HCT116 (cell line): ENCODE measurements around the gene CCND2.

Experiments used
- POLR2A ChIP-seq: IDR thresholded peaks from 2 replicates; pipeline ENCODE4 v1.7.0; 2011; ENCODE audit warnings: borderline replicate concordance; ENCODE audit not compliant: insufficient read depth, insufficient read length; ENCODE audit errors: extremely low read depth
- POLR2AphosphoS5 ChIP-seq: IDR thresholded peaks from 2 replicates; pipeline ENCODE4 v1.6.1; 2011; ENCODE audit warnings: mild to moderate bottlenecking, low read depth, low read length, moderate library complexity
- RAD21 ChIP-seq: IDR thresholded peaks from 2 replicates; pipeline ENCODE4 v1.6.1; 2012; ENCODE audit warnings: low read depth, mild to moderate bottlenecking
- SIN3A ChIP-seq: IDR thresholded peaks from 2 replicates; pipeline ENCODE4 v1.6.1; 2012; ENCODE audit warnings: low read depth
- TF ChIP-seq, protein P1 (sequence below), 3 experiments: fragments of 200-600 bp in 1 of 3; sonication (generic) in 1 of 3; IDR thresholded peaks in 2 of 3; conservative IDR thresholded peaks in 1 of 3; 2 replicates each; pipeline ENCODE4 v1.5.1; 2012 to 2017; ENCODE audit warnings: low read depth in 2 of 3, low read length in 2 of 3, antibody characterized with exemption in 1 of 3, borderline replicate concordance in 1 of 3, control low read depth in 1 of 3, mild to moderate bottlenecking in 1 of 3, mixed read lengths in 1 of 3, mixed run types in 1 of 3, moderate library complexity in 1 of 3; ENCODE audit not compliant: insufficient read depth in 1 of 3

DNA sequence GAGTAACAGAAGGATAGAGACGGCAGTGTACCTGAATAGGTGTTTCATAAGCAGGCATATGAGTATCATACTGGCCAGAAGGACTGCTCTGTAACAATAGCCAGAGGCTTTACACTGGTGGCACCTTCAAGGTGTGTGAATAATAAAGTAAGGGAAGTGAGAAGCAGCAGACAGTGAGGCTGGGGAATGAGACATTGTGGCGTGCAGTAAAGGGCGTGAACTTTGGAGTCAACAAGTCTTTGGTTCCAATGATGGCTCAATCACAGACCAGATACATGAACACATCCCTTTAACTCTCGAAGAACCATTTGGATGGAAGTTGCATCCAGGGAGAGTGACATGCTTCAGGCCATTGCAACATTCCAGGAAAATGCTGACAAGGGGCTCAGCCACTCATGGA lies 32.0 kb upstream of the CCND2 start:
- TF ChIP-seq POLR2A = no peak
- no peak for TF ChIP-seq SIN3A
- TF ChIP-seq, protein P1, sequence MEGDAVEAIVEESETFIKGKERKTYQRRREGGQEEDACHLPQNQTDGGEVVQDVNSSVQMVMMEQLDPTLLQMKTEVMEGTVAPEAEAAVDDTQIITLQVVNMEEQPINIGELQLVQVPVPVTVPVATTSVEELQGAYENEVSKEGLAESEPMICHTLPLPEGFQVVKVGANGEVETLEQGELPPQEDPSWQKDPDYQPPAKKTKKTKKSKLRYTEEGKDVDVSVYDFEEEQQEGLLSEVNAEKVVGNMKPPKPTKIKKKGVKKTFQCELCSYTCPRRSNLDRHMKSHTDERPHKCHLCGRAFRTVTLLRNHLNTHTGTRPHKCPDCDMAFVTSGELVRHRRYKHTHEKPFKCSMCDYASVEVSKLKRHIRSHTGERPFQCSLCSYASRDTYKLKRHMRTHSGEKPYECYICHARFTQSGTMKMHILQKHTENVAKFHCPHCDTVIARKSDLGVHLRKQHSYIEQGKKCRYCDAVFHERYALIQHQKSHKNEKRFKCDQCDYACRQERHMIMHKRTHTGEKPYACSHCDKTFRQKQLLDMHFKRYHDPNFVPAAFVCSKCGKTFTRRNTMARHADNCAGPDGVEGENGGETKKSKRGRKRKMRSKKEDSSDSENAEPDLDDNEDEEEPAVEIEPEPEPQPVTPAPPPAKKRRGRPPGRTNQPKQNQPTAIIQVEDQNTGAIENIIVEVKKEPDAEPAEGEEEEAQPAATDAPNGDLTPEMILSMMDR (IDR thresholded peaks at IDR 0.05 in 2 of 3, conservative IDR thresholded peaks at IDR 0.05 in 1 of 3; ENCODE audit: borderline replicate concordance in 1 of 3, insufficient read depth in 1 of 3, low read depth in 2 of 3, low read length in 2 of 3) = no peak
- no peak for TF ChIP-seq POLR2AphosphoS5
- TF ChIP-seq RAD21 = no peak
